GM18520 (cell line): Measurements from ENCODE around the gene CGA.
"Not testable (repeated sequence)": the region's sequence is repeated elsewhere in the genome, so short reads cannot be mapped to it uniquely, and the experiment has no call there.

Source experiments
- ATAC-seq: cut with Tn5 transposase; IDR thresholded peaks from one replicate; pipeline ENCODE4 v1.9.1; 2021; ENCODE audit not compliant: unreplicated experiment

CGA gene

GRCh38 chr6:87095087-87095509, at the start of gene CGA:
Gene CGA, minus strand, starts transcription at chr6:87095106. Its CDS starts 6,906 bp downstream, at chr6:87088200.
- no peak for ATAC-seq

- not testable (repeated sequence) for ATAC-seq
Observed at GRCh38 chr6:87139927-87140326, 45.0 kb upstream of the CGA start.

- peak; percentile 45 for ATAC-seq
Observed at GRCh38 chr6:87139236-87139635, 44.3 kb upstream of the CGA start.

- ATAC-seq: no peak
Observed at GRCh38 chr6:87136963-87137362, 42.1 kb upstream of the CGA start.

GRCh38 chr6:87127737-87128136, 32.8 kb upstream of the CGA start:
- ATAC-seq: no peak

- ATAC-seq: no peak
Observed at GRCh38 chr6:87126501-87126900, 31.6 kb upstream of the CGA start.

GRCh38 chr6:87124074-87124473, 29.2 kb upstream of the CGA start:
- no peak for ATAC-seq

GRCh38 chr6:87122477-87122876, 27.6 kb upstream of the CGA start:
- no peak for ATAC-seq

GRCh38 chr6:87118054-87118453, 23.1 kb upstream of the CGA start:
- no peak for ATAC-seq

GRCh38 chr6:87116922-87117321, 22.0 kb upstream of the CGA start:
- no peak for ATAC-seq

GRCh38 chr6:87115402-87116135, 20.7 kb upstream of the CGA start:
- peak; percentile 99 for ATAC-seq

GRCh38 chr6:87110636-87111035, 15.7 kb upstream of the CGA start:
- no peak for ATAC-seq

- ATAC-seq: no peak
Observed at GRCh38 chr6:87105823-87106222, 10.9 kb upstream of the CGA start.

GRCh38 chr6:87104667-87105066, 9.8 kb upstream of the CGA start:
- ATAC-seq: no peak

GRCh38 chr6:87103977-87104601, 9.2 kb upstream of the CGA start:
- ATAC-seq: no peak

GRCh38 chr6:87102151-87102621, 7.3 kb upstream of the CGA start:
- no peak for ATAC-seq

- no peak for ATAC-seq
Observed at GRCh38 chr6:87101067-87101466, 6.2 kb upstream of the CGA start.

GRCh38 chr6:87100216-87100615, 5.3 kb upstream of the CGA start:
- ATAC-seq: no peak

GRCh38 chr6:87099472-87099871, 4.6 kb upstream of the CGA start:
- peak; percentile 95 for ATAC-seq

- no peak for ATAC-seq
Observed at GRCh38 chr6:87094576-87094975, 330 bp downstream of the CGA start.

GRCh38 chr6:87093651-87094050, 1.3 kb downstream of the CGA start:
- ATAC-seq: no peak

- ATAC-seq: no peak
Observed at GRCh38 chr6:87093199-87093598, 1.7 kb downstream of the CGA start.

- ATAC-seq: no peak
Observed at GRCh38 chr6:87092435-87092834, 2.5 kb downstream of the CGA start.
